Thoracic aorta (tissue), 2 donors: ENCODE results near the gene AGAP4. TPM values are rescaled to one million over a fixed set of nuclear protein-coding genes. Genes with fewer than 3 reads are reported as not detected.
"Not testable (repeated sequence)": the region's sequence is repeated elsewhere in the genome, so short reads cannot be mapped to it uniquely, and the experiment has no call there.

Experiments used
- ATAC-seq: fragments of 150-250 bp; one replicate; pipeline ENCODE4 v1.8.0; 2017; ENCODE audit warnings: low read depth; ENCODE audit not compliant: insufficient number of reproducible peaks, low FRiP score
- DNase-seq: peaks from one replicate; pipeline ENCODE4 v3.0.0-alpha.2; 2020; ENCODE audit warnings: low spot score
- H3K27ac ChIP-seq, 2 donors: fragments of 200-600 bp; sonication (generic); 1 replicate in 1 of 2; 2 replicates in 1 of 2; pipeline ENCODE4 v1.5.1; 2016; ENCODE audit warnings: mild to moderate bottlenecking in 2 of 2, moderate library complexity in 2 of 2
- H3K27me3 ChIP-seq: fragments of 200-600 bp; sonication (generic); replicated peaks from 2 replicates; pipeline ENCODE4 v1.6.0; 2016; ENCODE audit warnings: mild to moderate bottlenecking; ENCODE audit not compliant: insufficient read depth
- H3K36me3 ChIP-seq: fragments of 200-600 bp; sonication (generic); one replicate; pipeline ENCODE4 v1.5.1; 2016
- H3K4me1 ChIP-seq, 2 donors: fragments of 200-600 bp; sonication (generic); 1 replicate in 1 of 2; 2 replicates in 1 of 2; pipeline versions ENCODE4 v1.5.1 to v1.6.0; 2016; ENCODE audit warnings: low read depth in 2 of 2, mild to moderate bottlenecking in 1 of 2; ENCODE audit not compliant: control insufficient read depth in 1 of 2
- H3K4me3 ChIP-seq: fragments of 200-600 bp; sonication (generic); 2 replicates; pipeline ENCODE4 v1.5.1; 2016; ENCODE audit warnings: mild to moderate bottlenecking
- H3K9me3 ChIP-seq: fragments of 200-600 bp; sonication (generic); 2 replicates; pipeline ENCODE4 v1.5.1; 2016
- total RNA-seq, 2 donors: library from RNA; depleted of rRNA; stranded (reverse); fragments of >200 nt; gene quantifications; one replicate each; pipeline versions ENCODE4 v1.1.0 to v1.2.3, GENCODE V29; 2016
- TF ChIP-seq, protein P1 (sequence below): fragments of 200-600 bp; sonication (generic); IDR thresholded peaks from one replicate; pipeline ENCODE4 v1.5.1; 2019; ENCODE audit warnings: antibody characterized with exemption

The AGAP4 gene
- total RNA-seq, 2 donors from 2014 or later: 10.3 to 20.5 TPM

DNA sequence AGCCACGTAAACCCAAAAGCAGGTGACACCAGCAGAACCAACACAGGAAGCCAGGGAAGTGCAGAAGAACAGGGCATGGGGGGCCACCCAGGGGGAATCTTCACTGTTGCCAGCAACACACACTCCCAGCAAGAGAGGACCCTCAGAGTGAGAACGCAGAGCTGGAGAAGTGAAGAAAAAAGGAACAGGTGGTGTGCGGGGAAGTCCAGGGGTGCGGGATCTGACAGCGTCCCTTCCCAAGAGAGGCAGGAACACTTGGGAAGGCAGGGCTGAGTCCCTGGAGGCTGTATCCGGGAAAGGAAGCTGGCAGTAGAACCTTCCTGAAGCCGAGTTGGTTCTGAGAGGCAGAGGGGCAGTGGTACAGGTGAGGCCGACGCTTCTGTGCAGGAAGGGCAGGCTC, 27.7 kb downstream of the AGAP4 start:
- DNase-seq (no peak), ATAC-seq (no peak)
- Histone ChIP-seq H3K9me3 (no peaks in the 10 kb centered on the region), H3K4me1 (no peaks in the 10 kb centered on the region), H3K4me3 (no peak overlapping the region), H3K27ac (no peak overlapping the region), H3K27me3 (no peaks in the 10 kb centered on the region), H3K36me3 (no peaks in the 10 kb centered on the region)
- TF ChIP-seq, protein P1, sequence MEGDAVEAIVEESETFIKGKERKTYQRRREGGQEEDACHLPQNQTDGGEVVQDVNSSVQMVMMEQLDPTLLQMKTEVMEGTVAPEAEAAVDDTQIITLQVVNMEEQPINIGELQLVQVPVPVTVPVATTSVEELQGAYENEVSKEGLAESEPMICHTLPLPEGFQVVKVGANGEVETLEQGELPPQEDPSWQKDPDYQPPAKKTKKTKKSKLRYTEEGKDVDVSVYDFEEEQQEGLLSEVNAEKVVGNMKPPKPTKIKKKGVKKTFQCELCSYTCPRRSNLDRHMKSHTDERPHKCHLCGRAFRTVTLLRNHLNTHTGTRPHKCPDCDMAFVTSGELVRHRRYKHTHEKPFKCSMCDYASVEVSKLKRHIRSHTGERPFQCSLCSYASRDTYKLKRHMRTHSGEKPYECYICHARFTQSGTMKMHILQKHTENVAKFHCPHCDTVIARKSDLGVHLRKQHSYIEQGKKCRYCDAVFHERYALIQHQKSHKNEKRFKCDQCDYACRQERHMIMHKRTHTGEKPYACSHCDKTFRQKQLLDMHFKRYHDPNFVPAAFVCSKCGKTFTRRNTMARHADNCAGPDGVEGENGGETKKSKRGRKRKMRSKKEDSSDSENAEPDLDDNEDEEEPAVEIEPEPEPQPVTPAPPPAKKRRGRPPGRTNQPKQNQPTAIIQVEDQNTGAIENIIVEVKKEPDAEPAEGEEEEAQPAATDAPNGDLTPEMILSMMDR: no peak

DNA sequence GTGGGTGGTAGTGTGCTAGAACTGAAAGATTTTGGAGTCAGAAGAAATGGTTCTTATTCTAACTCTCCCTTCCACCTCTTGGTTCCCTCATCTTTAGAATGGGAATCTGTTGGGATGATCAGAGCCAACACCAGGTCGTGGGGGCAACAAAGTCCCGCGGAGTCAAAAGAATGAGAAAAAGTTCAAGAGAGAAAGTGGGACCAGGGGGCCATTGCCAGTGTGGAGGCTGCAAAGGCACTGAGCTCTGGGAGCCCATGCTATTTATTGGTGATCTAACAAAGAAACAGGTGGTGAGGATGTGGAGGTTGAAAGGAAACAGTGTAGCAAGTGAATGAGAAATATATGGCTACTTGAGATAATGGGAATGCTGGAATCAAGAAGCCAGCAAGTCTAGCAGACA, 29.4 kb downstream of the AGAP4 start:
- no peak overlapping the region for H3K27ac ChIP-seq
- no peaks in the 10 kb centered on the region for H3K36me3 ChIP-seq
- ATAC-seq: no peak

DNA sequence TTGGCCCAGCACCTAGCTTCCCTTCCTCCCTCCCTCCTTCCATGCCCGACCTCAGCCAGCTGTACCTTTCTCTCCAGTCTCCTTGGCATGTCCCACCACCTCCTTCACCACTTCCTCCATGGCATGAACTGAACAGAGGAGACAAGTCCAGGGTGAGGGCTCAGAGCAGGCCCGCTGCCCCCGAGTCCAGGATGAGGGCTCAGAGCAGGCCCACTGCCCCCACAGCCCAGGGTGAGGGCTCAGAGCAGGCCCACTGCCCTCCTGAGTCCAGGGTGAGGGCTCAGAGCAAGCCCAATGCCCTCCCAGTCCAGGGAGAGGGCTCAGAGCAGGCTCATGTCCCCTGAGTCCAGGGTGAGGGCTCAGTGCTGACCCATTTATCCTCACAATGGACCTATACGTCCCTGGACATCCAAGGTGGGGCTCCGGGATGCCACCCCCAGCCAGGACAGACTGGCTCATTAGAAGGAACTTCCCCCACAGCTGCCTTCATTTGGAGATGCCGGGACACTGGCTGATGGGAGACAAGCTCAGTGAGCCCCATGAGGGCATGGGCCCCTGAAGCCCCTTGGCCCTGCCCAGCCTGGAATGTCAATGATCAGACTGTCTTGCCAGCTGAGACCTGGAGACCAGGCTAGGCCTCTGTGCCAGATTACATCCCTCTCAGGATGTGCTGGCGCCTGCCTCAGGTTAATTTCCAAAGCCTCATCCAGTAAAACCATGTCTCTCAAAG, 30.0 kb downstream of the AGAP4 start:
- Histone ChIP-seq H3K9me3 (no peaks in the 10 kb centered on the region), H3K4me1 (no peaks in the 10 kb centered on the region), H3K27me3 (no peaks in the 10 kb centered on the region), H3K4me3 (no peak overlapping the region), H3K27ac (no peak overlapping the region), H3K36me3 (no peaks in the 10 kb centered on the region)
- no peak for DNase-seq
- TF ChIP-seq, protein P1: no peak
- no peak for ATAC-seq

More for the DNA sequence above, 29.4 kb downstream of the AGAP4 start:
- TF ChIP-seq, protein P1: no peak
- Histone ChIP-seq H3K4me1 (no peaks in the 10 kb centered on the region), H3K4me3 (no peak overlapping the region), H3K9me3 (no peaks in the 10 kb centered on the region), H3K27me3 (no peaks in the 10 kb centered on the region)
- no peak for DNase-seq

DNA sequence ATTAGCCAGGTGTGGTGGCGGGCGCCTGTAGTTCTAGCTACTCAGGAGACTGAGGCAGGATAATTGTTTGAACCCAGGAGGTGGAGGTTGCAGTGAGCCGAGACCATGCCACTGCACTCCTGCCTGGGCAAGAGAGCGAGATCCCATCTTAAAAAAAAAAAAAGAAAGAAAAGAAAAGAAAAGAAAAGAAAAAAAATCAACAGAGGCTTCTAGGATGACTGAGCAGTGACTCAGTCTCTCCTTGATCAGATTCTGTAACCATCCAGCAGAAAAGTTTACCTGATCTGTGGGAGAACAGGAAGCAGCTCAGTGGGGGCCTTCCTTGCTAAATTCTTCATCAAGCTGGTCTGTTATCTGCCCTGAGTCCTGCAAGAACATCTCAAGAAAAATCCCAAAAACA, 33.2 kb downstream of the AGAP4 start:
- ATAC-seq, H3K4me3 ChIP-seq: not testable (repeated sequence)

DNA sequence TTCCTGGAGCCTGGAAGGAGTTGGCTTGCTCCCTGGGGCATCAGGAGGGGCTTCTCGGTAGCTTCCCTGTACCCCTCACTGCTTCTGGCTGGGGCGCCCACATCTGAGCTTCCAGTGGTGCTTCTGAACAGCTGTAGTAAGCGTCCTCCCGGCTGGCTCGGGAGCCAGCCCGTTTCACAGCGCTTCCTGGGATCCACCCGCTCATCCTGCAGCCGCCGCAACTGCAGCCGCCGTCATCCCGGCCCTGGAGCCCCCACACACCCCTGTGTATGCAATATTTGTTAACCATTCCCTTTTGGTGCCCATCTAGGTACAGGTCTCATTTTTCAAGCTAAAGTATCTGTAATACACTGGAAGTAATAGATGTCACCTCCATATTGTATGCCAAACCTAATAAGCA, 34.3 kb downstream of the AGAP4 start:
- not testable (repeated sequence) for H3K4me3 ChIP-seq, H3K9me3 ChIP-seq, H3K36me3 ChIP-seq, ATAC-seq, DNase-seq, H3K27me3 ChIP-seq, H3K4me1 ChIP-seq, H3K27ac ChIP-seq

More for the DNA sequence above, 33.2 kb downstream of the AGAP4 start:
- H3K4me1 ChIP-seq, H3K9me3 ChIP-seq, DNase-seq, H3K27me3 ChIP-seq, H3K36me3 ChIP-seq, H3K27ac ChIP-seq: not testable (repeated sequence)

DNA sequence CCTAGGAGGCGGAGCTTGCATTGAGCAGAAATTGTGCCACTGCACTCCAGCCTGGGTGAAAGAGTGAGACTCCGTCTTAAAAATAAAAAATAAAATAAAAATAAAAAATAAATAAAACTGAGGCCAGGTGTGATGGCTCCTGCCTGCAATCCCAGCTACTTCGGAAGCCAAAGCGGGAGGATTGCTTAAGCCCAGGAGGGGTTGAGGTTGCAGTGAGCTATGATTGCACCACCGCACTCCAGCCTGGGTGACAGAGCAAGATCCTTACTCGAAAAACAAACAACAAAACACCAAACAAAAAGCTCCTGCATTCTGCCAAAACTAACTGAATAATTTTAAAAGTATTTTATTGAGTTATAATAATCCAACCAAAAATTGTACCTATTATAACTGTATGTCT, 36.2 kb downstream of the AGAP4 start:
- ATAC-seq (no peak), DNase-seq (no peak)
- no peaks in the 10 kb centered on the region for H3K4me1 ChIP-seq
- H3K9me3 ChIP-seq: no peaks in the 10 kb centered on the region
- TF ChIP-seq, protein P1: no peak
- H3K4me3 ChIP-seq: no peak overlapping the region
- H3K36me3 ChIP-seq: no peaks in the 10 kb centered on the region
- no peak overlapping the region for H3K27ac ChIP-seq
- no peaks in the 10 kb centered on the region for H3K27me3 ChIP-seq
